ENCODE data around the gene HNMT. TPM values are rescaled to one million over a fixed set of nuclear protein-coding genes. Genes with fewer than 3 reads are reported as not detected.
"Not testable (repeated sequence)": the region's sequence is repeated elsewhere in the genome, so short reads cannot be mapped to it uniquely, and the experiment has no call there.

HNMT gene
- total RNA-seq, 1 experiment from 2014 or later, result 3.1 TPM

DNA sequence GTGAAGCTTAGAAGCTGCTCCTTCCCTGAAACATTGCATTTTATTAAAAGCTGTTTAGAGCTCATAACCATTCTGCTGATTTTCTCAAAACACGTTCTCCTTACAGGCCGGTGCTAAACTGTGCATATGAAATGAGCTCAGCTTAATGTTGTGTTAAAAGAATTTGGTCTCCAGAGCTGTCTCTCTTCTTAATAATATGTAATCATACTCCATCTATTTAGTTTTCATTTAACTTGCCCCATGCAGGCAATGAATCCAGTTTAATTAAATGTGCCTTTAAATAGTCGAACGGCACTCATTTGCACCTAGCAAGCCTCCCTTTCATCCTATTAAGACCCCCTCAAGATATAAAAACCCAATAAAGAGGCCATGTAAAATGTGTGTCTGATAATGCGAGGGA is 76.3 kb downstream of the HNMT start (continued):
- TF ChIP-seq ZNF671 (CRISPR knock-in tag; IDR thresholded peaks at IDR 0.05) (no peak), GTF2I (CRISPR knock-in tag; conservative IDR thresholded peaks at IDR 0.05) (no peak), OVOL2 (CRISPR knock-in tag; IDR thresholded peaks at IDR 0.05; ENCODE audit: borderline replicate concordance) (no peak), RORB (CRISPR knock-in tag; IDR thresholded peaks at IDR 0.05) (no peak), JUN (CRISPR knock-in tag; IDR thresholded peaks at IDR 0.05) (no peak)
- TF ChIP-seq, protein P1, sequence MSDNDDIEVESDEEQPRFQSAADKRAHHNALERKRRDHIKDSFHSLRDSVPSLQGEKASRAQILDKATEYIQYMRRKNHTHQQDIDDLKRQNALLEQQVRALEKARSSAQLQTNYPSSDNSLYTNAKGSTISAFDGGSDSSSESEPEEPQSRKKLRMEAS (CRISPR knock-in tag; IDR thresholded peaks at IDR 0.05), result no peak

DNA sequence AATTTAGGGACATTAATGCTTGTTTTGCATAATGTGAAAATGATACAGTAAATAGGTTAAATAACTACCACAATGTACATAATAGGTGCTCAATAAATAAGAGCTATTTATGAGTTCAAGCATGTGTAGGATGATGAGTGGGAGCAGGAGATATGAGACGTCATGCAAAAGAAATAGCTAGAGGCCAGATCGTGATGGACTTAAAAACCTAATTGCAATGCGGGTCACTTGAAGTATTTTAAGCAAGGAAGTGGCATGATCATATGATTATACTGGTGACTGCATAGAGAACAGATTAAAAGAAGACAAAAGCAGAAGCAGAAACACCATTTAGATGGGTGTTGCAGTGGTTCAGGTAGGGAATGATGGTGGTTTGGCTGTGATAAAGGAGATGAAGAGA is 78.0 kb downstream of the HNMT start:
- Mint-ChIP-seq H3K4me3 (no peak overlapping the region), H3K27me3 (ENCODE audit: low read depth) (no peaks in the 10 kb centered on the region), H3K4me1 (peaks cover 14% of the 10 kb centered on the region), H3K27ac (no peak overlapping the region), H3K36me3 (no peaks in the 10 kb centered on the region), H3K9me3 (peaks cover 9% of the 10 kb centered on the region)
- no peak for ATAC-seq
- ChIA-PET CTCF (no interaction called here), POLR2A (interaction anchor here (0.7 kb wide), 1 partner anchor 1574 kb away, joined by 5 read pairs; no protein-coding TSS in a partner anchor)
- TF ChIP-seq ESRRA (CRISPR knock-in tag; IDR thresholded peaks at IDR 0.05; ENCODE audit: borderline replicate concordance) (no peak), KAT7 (CRISPR knock-in tag; IDR thresholded peaks at IDR 0.05; ENCODE audit: borderline replicate concordance) (no peak), NFYB (CRISPR knock-in tag; conservative IDR thresholded peaks at IDR 0.05; ENCODE audit: low read depth) (no peak), SOX15 (CRISPR knock-in tag; IDR thresholded peaks at IDR 0.05) (no peak), ZNF121 (CRISPR knock-in tag; IDR thresholded peaks at IDR 0.05) (no peak), ELF4 (CRISPR knock-in tag; IDR thresholded peaks at IDR 0.05; ENCODE audit: low read depth) (no peak), GRHL2 (CRISPR knock-in tag; IDR thresholded peaks at IDR 0.05; ENCODE audit: insufficient replicate concordance, severe bottlenecking) (no peak)
- DNase-seq (ENCODE audit: low spot score), result no peak

DNA sequence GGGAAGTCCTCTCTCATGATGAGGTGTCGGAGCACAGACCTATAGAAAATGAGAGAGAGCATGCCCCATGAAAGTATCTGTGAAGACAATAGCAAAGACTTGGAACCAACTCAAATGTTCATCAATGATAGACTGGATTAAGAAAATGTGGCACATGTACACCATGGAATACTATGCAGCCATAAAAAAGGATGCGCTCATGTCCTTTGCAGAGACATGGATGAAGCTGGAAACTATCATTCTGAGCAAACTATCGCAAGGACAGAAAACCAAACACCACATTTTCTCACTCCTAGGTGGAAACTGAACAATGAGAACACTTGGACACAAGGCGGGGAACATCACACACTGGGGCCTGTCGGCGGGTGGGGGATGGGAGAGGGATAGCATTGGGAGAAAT is 79.3 kb downstream of the HNMT start:
- H3K9me3 Mint-ChIP-seq; H3K36me3 Mint-ChIP-seq; POLR2A ChIA-PET; H3K27ac Mint-ChIP-seq; H3K27me3 Mint-ChIP-seq (ENCODE audit: low read depth); CTCF ChIA-PET; DNase-seq (ENCODE audit: low spot score); H3K4me3 Mint-ChIP-seq; ATAC-seq: not testable (repeated sequence)
- peaks cover 14% of the 10 kb centered on the region for H3K4me1 Mint-ChIP-seq

DNA sequence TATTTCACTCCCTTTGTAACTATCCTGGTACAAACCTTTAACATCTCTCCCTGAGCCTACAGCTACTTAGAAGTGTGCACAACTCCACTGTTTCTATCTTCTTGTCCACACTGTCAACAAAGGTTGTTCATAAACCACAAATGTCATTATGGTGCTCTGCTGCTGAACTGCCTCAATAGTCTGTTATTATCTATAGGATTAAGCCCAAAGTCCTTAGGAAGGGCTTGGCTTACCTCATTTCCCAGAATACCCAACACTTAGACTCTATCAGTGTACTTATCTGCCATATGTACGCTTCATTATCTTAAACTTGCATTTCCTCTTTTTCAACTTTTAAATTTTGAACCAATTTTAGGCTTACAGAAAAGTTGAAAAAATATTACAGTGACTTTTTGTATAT is 94.2 kb downstream of the HNMT start:
- H3K4me1 Mint-ChIP-seq, result no peaks in the 10 kb centered on the region
- DNase-seq (ENCODE audit: low spot score), result no peak
- CTCF ChIA-PET, result no interaction called here
- TF ChIP-seq ELF4 (CRISPR knock-in tag; IDR thresholded peaks at IDR 0.05; ENCODE audit: low read depth), result no peak
- TF ChIP-seq, protein P2, sequence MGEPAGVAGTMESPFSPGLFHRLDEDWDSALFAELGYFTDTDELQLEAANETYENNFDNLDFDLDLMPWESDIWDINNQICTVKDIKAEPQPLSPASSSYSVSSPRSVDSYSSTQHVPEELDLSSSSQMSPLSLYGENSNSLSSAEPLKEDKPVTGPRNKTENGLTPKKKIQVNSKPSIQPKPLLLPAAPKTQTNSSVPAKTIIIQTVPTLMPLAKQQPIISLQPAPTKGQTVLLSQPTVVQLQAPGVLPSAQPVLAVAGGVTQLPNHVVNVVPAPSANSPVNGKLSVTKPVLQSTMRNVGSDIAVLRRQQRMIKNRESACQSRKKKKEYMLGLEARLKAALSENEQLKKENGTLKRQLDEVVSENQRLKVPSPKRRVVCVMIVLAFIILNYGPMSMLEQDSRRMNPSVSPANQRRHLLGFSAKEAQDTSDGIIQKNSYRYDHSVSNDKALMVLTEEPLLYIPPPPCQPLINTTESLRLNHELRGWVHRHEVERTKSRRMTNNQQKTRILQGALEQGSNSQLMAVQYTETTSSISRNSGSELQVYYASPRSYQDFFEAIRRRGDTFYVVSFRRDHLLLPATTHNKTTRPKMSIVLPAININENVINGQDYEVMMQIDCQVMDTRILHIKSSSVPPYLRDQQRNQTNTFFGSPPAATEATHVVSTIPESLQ (CRISPR knock-in tag; IDR thresholded peaks at IDR 0.05), result no peak
- TF ChIP-seq, protein P3, sequence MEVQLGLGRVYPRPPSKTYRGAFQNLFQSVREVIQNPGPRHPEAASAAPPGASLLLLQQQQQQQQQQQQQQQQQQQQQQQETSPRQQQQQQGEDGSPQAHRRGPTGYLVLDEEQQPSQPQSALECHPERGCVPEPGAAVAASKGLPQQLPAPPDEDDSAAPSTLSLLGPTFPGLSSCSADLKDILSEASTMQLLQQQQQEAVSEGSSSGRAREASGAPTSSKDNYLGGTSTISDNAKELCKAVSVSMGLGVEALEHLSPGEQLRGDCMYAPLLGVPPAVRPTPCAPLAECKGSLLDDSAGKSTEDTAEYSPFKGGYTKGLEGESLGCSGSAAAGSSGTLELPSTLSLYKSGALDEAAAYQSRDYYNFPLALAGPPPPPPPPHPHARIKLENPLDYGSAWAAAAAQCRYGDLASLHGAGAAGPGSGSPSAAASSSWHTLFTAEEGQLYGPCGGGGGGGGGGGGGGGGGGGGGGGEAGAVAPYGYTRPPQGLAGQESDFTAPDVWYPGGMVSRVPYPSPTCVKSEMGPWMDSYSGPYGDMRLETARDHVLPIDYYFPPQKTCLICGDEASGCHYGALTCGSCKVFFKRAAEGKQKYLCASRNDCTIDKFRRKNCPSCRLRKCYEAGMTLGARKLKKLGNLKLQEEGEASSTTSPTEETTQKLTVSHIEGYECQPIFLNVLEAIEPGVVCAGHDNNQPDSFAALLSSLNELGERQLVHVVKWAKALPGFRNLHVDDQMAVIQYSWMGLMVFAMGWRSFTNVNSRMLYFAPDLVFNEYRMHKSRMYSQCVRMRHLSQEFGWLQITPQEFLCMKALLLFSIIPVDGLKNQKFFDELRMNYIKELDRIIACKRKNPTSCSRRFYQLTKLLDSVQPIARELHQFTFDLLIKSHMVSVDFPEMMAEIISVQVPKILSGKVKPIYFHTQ (CRISPR knock-in tag; IDR thresholded peaks at IDR 0.05), result no peak
- no peak for TF ChIP-seq ZNF219 (CRISPR knock-in tag; IDR thresholded peaks at IDR 0.05; ENCODE audit: borderline replicate concordance)
- TF ChIP-seq, protein P4, sequence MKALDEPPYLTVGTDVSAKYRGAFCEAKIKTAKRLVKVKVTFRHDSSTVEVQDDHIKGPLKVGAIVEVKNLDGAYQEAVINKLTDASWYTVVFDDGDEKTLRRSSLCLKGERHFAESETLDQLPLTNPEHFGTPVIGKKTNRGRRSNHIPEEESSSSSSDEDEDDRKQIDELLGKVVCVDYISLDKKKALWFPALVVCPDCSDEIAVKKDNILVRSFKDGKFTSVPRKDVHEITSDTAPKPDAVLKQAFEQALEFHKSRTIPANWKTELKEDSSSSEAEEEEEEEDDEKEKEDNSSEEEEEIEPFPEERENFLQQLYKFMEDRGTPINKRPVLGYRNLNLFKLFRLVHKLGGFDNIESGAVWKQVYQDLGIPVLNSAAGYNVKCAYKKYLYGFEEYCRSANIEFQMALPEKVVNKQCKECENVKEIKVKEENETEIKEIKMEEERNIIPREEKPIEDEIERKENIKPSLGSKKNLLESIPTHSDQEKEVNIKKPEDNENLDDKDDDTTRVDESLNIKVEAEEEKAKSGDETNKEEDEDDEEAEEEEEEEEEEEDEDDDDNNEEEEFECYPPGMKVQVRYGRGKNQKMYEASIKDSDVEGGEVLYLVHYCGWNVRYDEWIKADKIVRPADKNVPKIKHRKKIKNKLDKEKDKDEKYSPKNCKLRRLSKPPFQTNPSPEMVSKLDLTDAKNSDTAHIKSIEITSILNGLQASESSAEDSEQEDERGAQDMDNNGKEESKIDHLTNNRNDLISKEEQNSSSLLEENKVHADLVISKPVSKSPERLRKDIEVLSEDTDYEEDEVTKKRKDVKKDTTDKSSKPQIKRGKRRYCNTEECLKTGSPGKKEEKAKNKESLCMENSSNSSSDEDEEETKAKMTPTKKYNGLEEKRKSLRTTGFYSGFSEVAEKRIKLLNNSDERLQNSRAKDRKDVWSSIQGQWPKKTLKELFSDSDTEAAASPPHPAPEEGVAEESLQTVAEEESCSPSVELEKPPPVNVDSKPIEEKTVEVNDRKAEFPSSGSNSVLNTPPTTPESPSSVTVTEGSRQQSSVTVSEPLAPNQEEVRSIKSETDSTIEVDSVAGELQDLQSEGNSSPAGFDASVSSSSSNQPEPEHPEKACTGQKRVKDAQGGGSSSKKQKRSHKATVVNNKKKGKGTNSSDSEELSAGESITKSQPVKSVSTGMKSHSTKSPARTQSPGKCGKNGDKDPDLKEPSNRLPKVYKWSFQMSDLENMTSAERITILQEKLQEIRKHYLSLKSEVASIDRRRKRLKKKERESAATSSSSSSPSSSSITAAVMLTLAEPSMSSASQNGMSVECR (CRISPR knock-in tag; IDR thresholded peaks at IDR 0.05; ENCODE audit: borderline replicate concordance), result no peak
- no peak for TF ChIP-seq EMX1 (CRISPR knock-in tag; IDR thresholded peaks at IDR 0.05)
- no peak for TF ChIP-seq FOXP1 (CRISPR knock-in tag; IDR thresholded peaks at IDR 0.05; ENCODE audit: borderline replicate concordance)
- TF ChIP-seq TP53 (CRISPR knock-in tag; IDR thresholded peaks at IDR 0.05), result no peak
- no peak for TF ChIP-seq ZNF232 (CRISPR knock-in tag; IDR thresholded peaks at IDR 0.05)
- TF ChIP-seq PRRX2 (CRISPR knock-in tag; IDR thresholded peaks at IDR 0.05), result no peak

More for the DNA sequence above, 94.2 kb downstream of the HNMT start:
- H3K27ac Mint-ChIP-seq, result no peak overlapping the region
- no peaks in the 10 kb centered on the region for H3K27me3 Mint-ChIP-seq (ENCODE audit: low read depth)
- POLR2A ChIA-PET, result no interaction called here
- H3K9me3 Mint-ChIP-seq, result no peaks in the 10 kb centered on the region
- H3K4me3 Mint-ChIP-seq, result no peak overlapping the region
- no peak for ATAC-seq
- no peaks in the 10 kb centered on the region for H3K36me3 Mint-ChIP-seq

Measured in WTC11 (cell line).